HepG2 (cell line): ENCODE results near the gene UTP4. TPM values are rescaled to one million over a fixed set of nuclear protein-coding genes. Genes with fewer than 3 reads are reported as not detected.

Source experiments
- AKAP8 ChIP-seq: sonication (generic); formaldehyde crosslinking; IDR thresholded peaks from 2 replicates; pipeline ENCODE4 v1.5.1; 2020; ENCODE audit warnings: mild to moderate bottlenecking, missing genetic modification reagents
- CCDC6 ChIP-seq: sonication (generic); formaldehyde crosslinking; IDR thresholded peaks from 2 replicates; pipeline ENCODE4 v1.8.1; 2022; ENCODE audit warnings: mild to moderate bottlenecking, missing genetic modification reagents, moderate library complexity
- DRAP1 ChIP-seq: IDR thresholded peaks from 2 replicates; pipeline ENCODE4 v1.6.1; 2016; ENCODE audit warnings: missing genetic modification reagents, missing compliant biosample characterization
- FOXA1 ChIP-seq, 2 experiments: fragments of 450-650 bp in 1 of 2; sonication (generic) in 1 of 2; formaldehyde crosslinking in 1 of 2; IDR thresholded peaks; 2 replicates each; pipeline versions ENCODE4 v1.4.0 to v1.6.1; 2016 to 2020; ENCODE audit warnings: missing genetic modification reagents in 1 of 2
- HOXD1 ChIP-seq: sonication (generic); formaldehyde crosslinking; IDR thresholded peaks from 2 replicates; pipeline ENCODE4 v1.5.0; 2020; ENCODE audit warnings: missing genetic modification reagents
- MAF1 ChIP-seq: sonication (generic); formaldehyde crosslinking; IDR thresholded peaks from 2 replicates; pipeline ENCODE4 v1.5.0; 2020; ENCODE audit warnings: missing genetic modification reagents, borderline replicate concordance
- MBD4 ChIP-seq: IDR thresholded peaks from 2 replicates; pipeline ENCODE4 v1.6.1; 2012; ENCODE audit warnings: low read length, inconsistent platforms, borderline replicate concordance
- MXD4 ChIP-seq: IDR thresholded peaks from 2 replicates; pipeline ENCODE4 v1.6.1; 2016; ENCODE audit warnings: mild to moderate bottlenecking, missing biosample characterization, missing genetic modification reagents
- NCOA1 ChIP-seq: sonication (generic); formaldehyde crosslinking; IDR thresholded peaks from 2 replicates; pipeline ENCODE4 v1.9.0; 2021; ENCODE audit warnings: missing genetic modification reagents
- NCOA5 ChIP-seq: sonication (generic); formaldehyde crosslinking; IDR thresholded peaks from 2 replicates; pipeline ENCODE4 v1.4.0; 2020; ENCODE audit warnings: missing genetic modification reagents
- NR2F1 ChIP-seq, 2 experiments: fragments of 450-650 bp in 1 of 2; formaldehyde crosslinking in 1 of 2; IDR thresholded peaks; 2 replicates each; pipeline versions ENCODE4 v1.5.0 to v1.6.1; 2016 to 2020; ENCODE audit warnings: mild to moderate bottlenecking in 1 of 2, missing compliant biosample characterization in 1 of 2, missing genetic modification reagents in 1 of 2, moderate library complexity in 1 of 2
- PATZ1 ChIP-seq: sonication (generic); formaldehyde crosslinking; IDR thresholded peaks from 2 replicates; pipeline ENCODE4 v1.4.0; 2020; ENCODE audit warnings: missing genetic modification reagents
- SOX5 ChIP-seq: IDR thresholded peaks from 2 replicates; pipeline ENCODE4 v1.6.1; 2016; ENCODE audit warnings: borderline replicate concordance
- YEATS4 ChIP-seq: sonication (generic); formaldehyde crosslinking; IDR thresholded peaks from 2 replicates; pipeline ENCODE4 v1.4.0; 2020; ENCODE audit warnings: missing genetic modification reagents, borderline replicate concordance
- ZNF138 ChIP-seq: sonication (generic); formaldehyde crosslinking; IDR thresholded peaks from 2 replicates; pipeline ENCODE4 v1.5.0; 2020; ENCODE audit warnings: mild to moderate bottlenecking, low read depth, missing genetic modification reagents
- ZNF430 ChIP-seq: sonication (generic); formaldehyde crosslinking; IDR thresholded peaks from 2 replicates; pipeline ENCODE4 v1.9.0; 2021; ENCODE audit warnings: mild to moderate bottlenecking, missing genetic modification reagents
- ZNF431 ChIP-seq: sonication (generic); formaldehyde crosslinking; IDR thresholded peaks from 2 replicates; pipeline ENCODE4 v1.9.0; 2022; ENCODE audit warnings: missing genetic modification reagents, low read depth, mild to moderate bottlenecking, borderline replicate concordance
- ZNF703 ChIP-seq: sonication (generic); formaldehyde crosslinking; IDR thresholded peaks from 2 replicates; pipeline ENCODE4 v1.5.1; 2020; ENCODE audit warnings: missing genetic modification reagents, mild to moderate bottlenecking, moderate library complexity, borderline replicate concordance
- ZNF784 ChIP-seq: sonication (generic); formaldehyde crosslinking; IDR thresholded peaks from 2 replicates; pipeline ENCODE4 v1.5.1; 2020; ENCODE audit warnings: missing genetic modification reagents, mild to moderate bottlenecking, borderline replicate concordance
- polyA plus RNA-seq, 8 experiments: library from polyadenylated mRNA; depleted of rRNA in 3 of 8; stranded (reverse) in 7 of 8; unstranded in 1 of 8; fragments of >200 nt; fragmentation: Illumina TruSeq in 4 of 8; extraction: Trizol in 4 of 8; gene quantifications; 2 replicates each; pipeline versions ENCODE4 v1.2.1 to v1.2.3, GENCODE V29; 2011 to 2016; ENCODE audit warnings: low read depth in 4 of 8, missing spikeins in 1 of 8, mixed read lengths in 1 of 8; ENCODE audit not compliant: insufficient read depth in 1 of 8
- total RNA-seq, 5 experiments: library from RNA; depleted of rRNA; stranded (reverse); fragments of >200 nt; fragmentation: Illumina TruSeq; extraction: Trizol; gene quantifications; 2 replicates each; pipeline ENCODE4 v1.2.3, GENCODE V29; 2016; ENCODE audit warnings: low read depth in 1 of 5
- TF ChIP-seq, protein P1 (sequence below): sonication (generic); formaldehyde crosslinking; IDR thresholded peaks from 2 replicates; pipeline ENCODE4 v1.4.0; 2020; ENCODE audit warnings: mild to moderate bottlenecking, missing genetic modification reagents
- TF ChIP-seq, protein P2 (sequence below): sonication (generic); formaldehyde crosslinking; IDR thresholded peaks from 2 replicates; pipeline ENCODE4 v1.5.0; 2020; ENCODE audit warnings: missing genetic modification reagents
- TF ChIP-seq, protein P3 (sequence below): sonication (generic); formaldehyde crosslinking; IDR thresholded peaks from 2 replicates; pipeline ENCODE4 v1.5.1; 2020; ENCODE audit warnings: missing genetic modification reagents, mild to moderate bottlenecking, borderline replicate concordance

Gene UTP4
- total and polyA plus RNA-seq, 2 of the 13 experiments (the other 11 are each of a cell fraction or from before 2014, with no cell fraction given) = 30.0 to 85.8 TPM

GRCh38 chr16:69131167-69131838 is 1.1 kb upstream of the UTP4 start (continued):
- TF ChIP-seq PATZ1 (CRISPR knock-in tag) = 0 out of 2 replicates have a peak, but pooled peaks have one; percentile 21
- TF ChIP-seq ZNF430 = no peak
- TF ChIP-seq, protein P1, sequence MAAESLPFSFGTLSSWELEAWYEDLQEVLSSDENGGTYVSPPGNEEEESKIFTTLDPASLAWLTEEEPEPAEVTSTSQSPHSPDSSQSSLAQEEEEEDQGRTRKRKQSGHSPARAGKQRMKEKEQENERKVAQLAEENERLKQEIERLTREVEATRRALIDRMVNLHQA (CRISPR knock-in tag) = no peak
- TF ChIP-seq, protein P2, sequence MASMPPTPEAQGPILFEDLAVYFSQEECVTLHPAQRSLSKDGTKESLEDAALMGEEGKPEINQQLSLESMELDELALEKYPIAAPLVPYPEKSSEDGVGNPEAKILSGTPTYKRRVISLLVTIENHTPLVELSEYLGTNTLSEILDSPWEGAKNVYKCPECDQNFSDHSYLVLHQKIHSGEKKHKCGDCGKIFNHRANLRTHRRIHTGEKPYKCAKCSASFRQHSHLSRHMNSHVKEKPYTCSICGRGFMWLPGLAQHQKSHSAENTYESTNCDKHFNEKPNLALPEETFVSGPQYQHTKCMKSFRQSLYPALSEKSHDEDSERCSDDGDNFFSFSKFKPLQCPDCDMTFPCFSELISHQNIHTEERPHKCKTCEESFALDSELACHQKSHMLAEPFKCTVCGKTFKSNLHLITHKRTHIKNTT (CRISPR knock-in tag) = no peak
- no peak for TF ChIP-seq SOX5
- no peak for TF ChIP-seq MBD4
- TF ChIP-seq DRAP1 (CRISPR knock-in tag) = 0 out of 2 replicates have a peak, but pooled peaks have one; percentile 10
- no peak for TF ChIP-seq YEATS4 (CRISPR knock-in tag)
- no peak for TF ChIP-seq HOXD1 (CRISPR knock-in tag)
- TF ChIP-seq ZNF431 (CRISPR knock-in tag) = no peak
- no peak for TF ChIP-seq NR2F1 (CRISPR knock-in tag; IDR thresholded peaks at IDR 0.05)
- peak; percentile 12; the same call in 1 of the 2 replicates for TF ChIP-seq CCDC6 (CRISPR knock-in tag)
- TF ChIP-seq MXD4 (CRISPR knock-in tag) = no peak
- TF ChIP-seq NCOA5 (CRISPR knock-in tag) = no peak
- TF ChIP-seq AKAP8 (CRISPR knock-in tag) = no peak
- TF ChIP-seq FOXA1 (IDR thresholded peaks at IDR 0.05) = no peak
- no peak for TF ChIP-seq FOXA1 (CRISPR knock-in tag; IDR thresholded peaks at IDR 0.05)
- TF ChIP-seq NCOA1 (CRISPR knock-in tag) = no peak
- TF ChIP-seq ZNF138 = no peak
- no peak for TF ChIP-seq ZNF703
- TF ChIP-seq, protein P3, sequence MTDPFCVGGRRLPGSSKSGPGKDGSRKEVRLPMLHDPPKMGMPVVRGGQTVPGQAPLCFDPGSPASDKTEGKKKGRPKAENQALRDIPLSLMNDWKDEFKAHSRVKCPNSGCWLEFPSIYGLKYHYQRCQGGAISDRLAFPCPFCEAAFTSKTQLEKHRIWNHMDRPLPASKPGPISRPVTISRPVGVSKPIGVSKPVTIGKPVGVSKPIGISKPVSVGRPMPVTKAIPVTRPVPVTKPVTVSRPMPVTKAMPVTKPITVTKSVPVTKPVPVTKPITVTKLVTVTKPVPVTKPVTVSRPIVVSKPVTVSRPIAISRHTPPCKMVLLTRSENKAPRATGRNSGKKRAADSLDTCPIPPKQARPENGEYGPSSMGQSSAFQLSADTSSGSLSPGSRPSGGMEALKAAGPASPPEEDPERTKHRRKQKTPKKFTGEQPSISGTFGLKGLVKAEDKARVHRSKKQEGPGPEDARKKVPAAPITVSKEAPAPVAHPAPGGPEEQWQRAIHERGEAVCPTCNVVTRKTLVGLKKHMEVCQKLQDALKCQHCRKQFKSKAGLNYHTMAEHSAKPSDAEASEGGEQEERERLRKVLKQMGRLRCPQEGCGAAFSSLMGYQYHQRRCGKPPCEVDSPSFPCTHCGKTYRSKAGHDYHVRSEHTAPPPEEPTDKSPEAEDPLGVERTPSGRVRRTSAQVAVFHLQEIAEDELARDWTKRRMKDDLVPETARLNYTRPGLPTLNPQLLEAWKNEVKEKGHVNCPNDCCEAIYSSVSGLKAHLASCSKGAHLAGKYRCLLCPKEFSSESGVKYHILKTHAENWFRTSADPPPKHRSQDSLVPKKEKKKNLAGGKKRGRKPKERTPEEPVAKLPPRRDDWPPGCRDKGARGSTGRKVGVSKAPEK (CRISPR knock-in tag) = no peak
- TF ChIP-seq ZNF784 = no peak
- TF ChIP-seq MAF1 = no peak
